ENCODE measurements around the gene ZNF316. TPM values are rescaled to one million over a fixed set of nuclear protein-coding genes. Genes with fewer than 3 reads are reported as not detected.

The ZNF316 gene
- total RNA-seq, 1 donor from 2014 or later: 46.8 TPM

DNA sequence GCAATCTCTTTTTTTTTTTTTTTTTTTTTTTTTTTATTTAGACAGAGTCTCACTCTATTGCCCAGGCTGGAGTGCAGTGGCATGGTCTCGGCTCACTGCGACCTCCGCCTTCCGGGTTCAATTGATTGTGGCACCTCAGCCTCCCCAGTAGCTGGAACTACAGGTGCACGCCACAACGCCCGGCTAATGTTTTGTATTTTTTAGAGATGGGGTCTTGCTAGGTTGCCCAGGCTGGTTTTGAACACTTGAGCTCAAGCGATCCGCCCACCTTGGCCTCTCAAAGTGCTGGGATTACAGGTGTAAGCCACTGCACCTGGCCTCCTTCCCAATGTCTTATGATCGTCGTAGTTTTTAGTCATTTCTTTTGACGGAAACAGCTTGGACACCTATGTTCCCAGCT, 28.3 kb upstream of the ZNF316 start:
- H3K27me3 ChIP-seq: no peaks in the 10 kb centered on the region
- intact Hi-C loops (cut with DNase I): no loop called here
- DNase-seq (no peak), ATAC-seq (no peak)
- TF ChIP-seq, protein P1, sequence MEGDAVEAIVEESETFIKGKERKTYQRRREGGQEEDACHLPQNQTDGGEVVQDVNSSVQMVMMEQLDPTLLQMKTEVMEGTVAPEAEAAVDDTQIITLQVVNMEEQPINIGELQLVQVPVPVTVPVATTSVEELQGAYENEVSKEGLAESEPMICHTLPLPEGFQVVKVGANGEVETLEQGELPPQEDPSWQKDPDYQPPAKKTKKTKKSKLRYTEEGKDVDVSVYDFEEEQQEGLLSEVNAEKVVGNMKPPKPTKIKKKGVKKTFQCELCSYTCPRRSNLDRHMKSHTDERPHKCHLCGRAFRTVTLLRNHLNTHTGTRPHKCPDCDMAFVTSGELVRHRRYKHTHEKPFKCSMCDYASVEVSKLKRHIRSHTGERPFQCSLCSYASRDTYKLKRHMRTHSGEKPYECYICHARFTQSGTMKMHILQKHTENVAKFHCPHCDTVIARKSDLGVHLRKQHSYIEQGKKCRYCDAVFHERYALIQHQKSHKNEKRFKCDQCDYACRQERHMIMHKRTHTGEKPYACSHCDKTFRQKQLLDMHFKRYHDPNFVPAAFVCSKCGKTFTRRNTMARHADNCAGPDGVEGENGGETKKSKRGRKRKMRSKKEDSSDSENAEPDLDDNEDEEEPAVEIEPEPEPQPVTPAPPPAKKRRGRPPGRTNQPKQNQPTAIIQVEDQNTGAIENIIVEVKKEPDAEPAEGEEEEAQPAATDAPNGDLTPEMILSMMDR (IDR thresholded peaks at IDR 0.05): no peak
- no peak overlapping the region for H3K27ac ChIP-seq
- H3K4me3 ChIP-seq: no peak overlapping the region
- H3K4me1 ChIP-seq: no peaks in the 10 kb centered on the region
- no peaks in the 10 kb centered on the region for H3K9me3 ChIP-seq
- peaks cover 34% of the 10 kb centered on the region for H3K36me3 ChIP-seq

DNA sequence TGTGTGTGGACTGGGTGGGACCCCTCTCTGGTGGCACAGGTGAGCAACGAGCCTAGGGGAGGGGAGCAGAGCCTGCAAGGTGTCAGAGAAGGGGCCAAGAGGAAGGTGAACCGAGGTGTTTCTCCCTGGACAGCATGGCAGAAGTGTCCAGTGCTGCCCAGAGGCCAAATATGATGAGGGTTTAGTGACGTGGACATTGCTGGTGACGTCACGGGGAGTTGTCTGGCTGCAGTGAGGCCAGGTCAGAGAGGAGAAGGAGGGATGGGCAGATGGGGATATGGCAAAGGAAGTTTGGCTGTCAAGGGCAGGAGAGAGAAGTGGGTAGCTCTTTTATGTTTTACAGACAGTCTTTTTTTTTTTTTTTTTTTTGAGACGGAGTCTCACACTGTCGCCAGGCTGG, 24.3 kb upstream of the ZNF316 start:
- DNase-seq: no peak
- intact Hi-C loops (cut with DNase I): no loop called here
- Histone ChIP-seq H3K9me3 (no peaks in the 10 kb centered on the region), H3K27me3 (peaks cover 5% of the 10 kb centered on the region), H3K4me3 (no peak overlapping the region), H3K27ac (no peak overlapping the region), H3K36me3 (peaks cover 12% of the 10 kb centered on the region), H3K4me1 (no peaks in the 10 kb centered on the region)
- TF ChIP-seq, protein P1 (IDR thresholded peaks at IDR 0.05): no peak
- no peak for ATAC-seq

DNA sequence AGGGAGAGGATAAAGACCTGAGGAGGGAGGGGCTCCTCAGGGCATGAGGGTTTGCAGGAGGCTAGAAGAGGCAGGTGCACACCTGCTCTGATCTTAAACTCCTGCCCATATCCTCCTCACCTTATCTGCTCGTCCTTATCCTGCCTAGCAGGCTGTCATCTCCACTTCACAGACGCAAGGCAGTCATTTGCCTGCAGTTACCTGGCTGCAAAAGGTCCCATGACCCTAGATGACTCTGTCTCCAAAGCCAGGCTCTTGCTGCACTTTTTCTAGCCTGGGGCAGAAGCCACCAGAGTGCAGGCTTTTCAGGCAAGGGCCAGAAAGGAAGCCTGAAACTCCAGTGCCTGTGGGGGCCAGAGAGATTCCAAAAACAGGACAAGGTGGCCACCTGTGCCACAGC, 23.4 kb upstream of the ZNF316 start:
- TF ChIP-seq, protein P1 (IDR thresholded peaks at IDR 0.05): no peak
- no peak overlapping the region for H3K4me3 ChIP-seq
- no peaks in the 10 kb centered on the region for H3K4me1 ChIP-seq
- intact Hi-C loops (cut with DNase I): no loop called here
- H3K27me3 ChIP-seq: peaks cover 5% of the 10 kb centered on the region
- H3K36me3 ChIP-seq: peaks cover 6% of the 10 kb centered on the region
- no peak overlapping the region for H3K27ac ChIP-seq
- ATAC-seq (no peak), DNase-seq (no peak)
- no peaks in the 10 kb centered on the region for H3K9me3 ChIP-seq

DNA sequence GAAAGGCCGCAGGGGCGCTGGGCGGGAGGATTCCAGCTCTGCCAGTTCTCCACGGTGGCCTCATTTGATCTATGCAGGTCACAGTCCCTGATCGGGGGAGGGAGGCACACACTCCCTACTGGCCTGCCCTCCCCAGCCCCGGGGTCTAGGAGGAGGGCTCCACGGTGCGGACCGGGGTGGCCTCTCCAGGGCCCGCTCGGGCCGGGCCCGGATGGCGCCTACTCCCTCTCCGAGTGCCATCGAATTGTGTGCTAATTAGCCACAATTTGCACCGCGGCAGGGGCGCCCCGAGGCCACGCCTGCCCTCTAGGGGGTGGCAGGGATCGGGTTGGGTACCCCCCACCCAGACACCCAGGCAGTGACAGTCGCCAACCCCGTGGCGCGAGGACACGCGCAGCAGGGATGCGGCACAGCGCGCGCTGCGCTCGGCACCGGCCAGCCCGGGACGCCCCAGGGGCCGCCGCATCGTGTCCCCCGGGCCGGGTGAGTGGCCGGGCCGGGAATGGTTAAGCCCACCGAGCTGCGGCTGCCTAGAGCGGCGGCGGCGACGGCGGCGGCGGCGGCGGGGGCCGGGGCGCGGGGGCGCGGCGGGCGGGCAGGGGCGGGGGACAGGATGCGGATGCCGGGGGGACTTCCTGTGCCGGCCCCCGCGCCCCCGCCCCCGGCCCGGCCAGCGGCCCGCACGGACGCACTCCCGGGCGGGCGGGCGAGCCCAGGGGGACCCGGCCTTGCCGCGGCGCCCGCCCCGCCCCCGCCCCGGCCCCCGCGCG, 22.0 kb upstream of the ZNF316 start, which contains the start of gene ZNF853:
TSS of gene ZNF853 (plus strand) at position 658 of the 770 bp plus-strand sequence. CDS start 565 bp downstream, outside the sequence.
- Histone ChIP-seq H3K27ac (no peak within 1 kb of the TSS), H3K27me3 (peaks cover 5% of the 10 kb centered on the region), H3K9me3 (no peaks in the 10 kb centered on the region), H3K36me3 (no peaks in the 10 kb centered on the region), H3K4me3 (peak within 1 kb of the TSS; percentile 62), H3K4me1 (no peaks in the 10 kb centered on the region)
- TF ChIP-seq, protein P1 (IDR thresholded peaks at IDR 0.05): no peak
- ATAC-seq (peak; percentile 42), DNase-seq (no peak)
- intact Hi-C loops (cut with DNase I): no loop called here

DNA sequence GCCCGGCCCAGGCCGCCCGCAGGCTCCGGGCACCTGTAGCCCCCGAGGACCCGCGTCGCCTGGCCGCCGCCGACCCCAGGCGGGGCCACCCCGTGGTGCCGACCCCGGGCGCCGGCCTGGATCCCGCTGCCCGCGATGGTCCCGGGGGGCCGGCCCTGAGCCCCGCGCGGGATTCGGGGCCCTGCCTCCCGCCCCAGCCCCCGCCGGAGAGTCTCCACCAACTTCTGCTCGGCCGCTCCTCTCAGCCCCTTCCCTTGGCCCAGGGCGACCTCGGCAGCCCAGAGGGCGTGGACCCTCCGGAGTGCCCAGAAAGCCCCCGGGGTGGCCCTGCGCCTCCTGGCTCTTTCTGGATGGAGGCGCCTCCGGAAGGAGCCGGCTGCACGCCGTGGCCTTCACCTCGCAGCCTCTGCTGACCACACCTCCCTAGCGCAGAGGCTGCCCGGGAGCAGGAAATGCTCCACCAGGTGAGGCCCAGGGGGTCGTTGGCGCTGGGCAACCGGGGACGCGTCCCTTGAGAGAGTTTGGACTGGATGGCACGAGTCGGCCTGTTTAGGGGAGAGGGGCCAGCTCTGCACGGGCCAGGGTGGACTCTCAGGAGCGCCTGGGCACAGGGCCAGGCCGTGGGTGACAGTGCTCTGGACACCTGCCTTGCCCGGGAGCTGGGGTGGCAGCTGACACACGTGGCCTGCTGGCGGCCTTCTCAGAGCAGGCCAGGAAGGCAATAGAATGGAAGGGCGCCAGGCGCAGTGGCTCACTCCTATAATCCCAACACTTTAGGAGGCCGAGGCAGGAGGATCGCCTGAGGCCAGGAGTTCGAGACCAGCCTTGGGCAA, 21.2 kb upstream of the ZNF316 start:
- no peaks in the 10 kb centered on the region for H3K4me1 ChIP-seq
- no peaks in the 10 kb centered on the region for H3K9me3 ChIP-seq
- TF ChIP-seq, protein P1 (IDR thresholded peaks at IDR 0.05): no peak
- DNase-seq (no peak), ATAC-seq (peak; percentile 67)
- peaks cover 5% of the 10 kb centered on the region for H3K27me3 ChIP-seq
- no peak overlapping the region for H3K27ac ChIP-seq
- H3K4me3 ChIP-seq: peak overlapping the region; percentile 62
- no peaks in the 10 kb centered on the region for H3K36me3 ChIP-seq
- intact Hi-C loops (cut with DNase I): no loop called here
